ENCODE data around the gene ZFP36.
"Not testable (repeated sequence)": the region's sequence is repeated elsewhere in the genome, so short reads cannot be mapped to it uniquely, and the experiment has no call there.

GRCh38 chr19:39379366-39379765 lies 27.3 kb upstream of the ZFP36 start:
- TF ChIP-seq, protein P1, sequence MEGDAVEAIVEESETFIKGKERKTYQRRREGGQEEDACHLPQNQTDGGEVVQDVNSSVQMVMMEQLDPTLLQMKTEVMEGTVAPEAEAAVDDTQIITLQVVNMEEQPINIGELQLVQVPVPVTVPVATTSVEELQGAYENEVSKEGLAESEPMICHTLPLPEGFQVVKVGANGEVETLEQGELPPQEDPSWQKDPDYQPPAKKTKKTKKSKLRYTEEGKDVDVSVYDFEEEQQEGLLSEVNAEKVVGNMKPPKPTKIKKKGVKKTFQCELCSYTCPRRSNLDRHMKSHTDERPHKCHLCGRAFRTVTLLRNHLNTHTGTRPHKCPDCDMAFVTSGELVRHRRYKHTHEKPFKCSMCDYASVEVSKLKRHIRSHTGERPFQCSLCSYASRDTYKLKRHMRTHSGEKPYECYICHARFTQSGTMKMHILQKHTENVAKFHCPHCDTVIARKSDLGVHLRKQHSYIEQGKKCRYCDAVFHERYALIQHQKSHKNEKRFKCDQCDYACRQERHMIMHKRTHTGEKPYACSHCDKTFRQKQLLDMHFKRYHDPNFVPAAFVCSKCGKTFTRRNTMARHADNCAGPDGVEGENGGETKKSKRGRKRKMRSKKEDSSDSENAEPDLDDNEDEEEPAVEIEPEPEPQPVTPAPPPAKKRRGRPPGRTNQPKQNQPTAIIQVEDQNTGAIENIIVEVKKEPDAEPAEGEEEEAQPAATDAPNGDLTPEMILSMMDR (IDR thresholded peaks at IDR 0.05; ENCODE audit: insufficient read depth, low read depth, low read length): not testable (repeated sequence)
- not testable (repeated sequence) for TF ChIP-seq EZH2 (IDR thresholded peaks at IDR 0.05; ENCODE audit: insufficient read depth, low read length)
